Effector memory CD4-positive, alpha-beta T cell (primary cell): Measurements from ENCODE around the gene SLC49A3.

ENCODE experiments used
- DNase-seq, 3 donors: peaks; one replicate each; pipeline ENCODE4 v3.0.0-alpha.2; 2020
- H3K27ac ChIP-seq: 2 replicates; pipeline ENCODE4 v1.7.0; 2013; ENCODE audit warnings: mild to moderate bottlenecking, low read length, moderate library complexity; ENCODE audit not compliant: insufficient read depth, poor library complexity, severe bottlenecking
- H3K27me3 ChIP-seq: replicated peaks from 2 replicates; pipeline ENCODE4 v1.7.0; 2013; ENCODE audit warnings: mild to moderate bottlenecking, low read length; ENCODE audit not compliant: insufficient read depth, control insufficient read depth, poor library complexity, severe bottlenecking
- H3K36me3 ChIP-seq: 2 replicates; pipeline ENCODE4 v1.7.0; 2013; ENCODE audit warnings: mild to moderate bottlenecking, low read length, moderate library complexity; ENCODE audit not compliant: control insufficient read depth, insufficient read depth
- H3K4me1 ChIP-seq: 2 replicates; pipeline ENCODE4 v1.7.0; 2013; ENCODE audit warnings: low read length, mild to moderate bottlenecking; ENCODE audit not compliant: control insufficient read depth, insufficient read depth, poor library complexity, severe bottlenecking
- H3K4me3 ChIP-seq: 2 replicates; pipeline ENCODE4 v1.7.0; 2013; ENCODE audit warnings: low read length, low read depth, mild to moderate bottlenecking; ENCODE audit not compliant: insufficient read depth, poor library complexity, severe bottlenecking
- H3K9me3 ChIP-seq: 2 replicates; pipeline ENCODE4 v1.7.0; 2013; ENCODE audit warnings: mild to moderate bottlenecking, low read length, moderate library complexity; ENCODE audit not compliant: control insufficient read depth

SLC49A3 gene

GRCh38 chr4:660401-660800, 28.6 kb downstream of the SLC49A3 start:
- no peak overlapping the region for H3K27ac ChIP-seq
- no peak for DNase-seq
- H3K27me3 ChIP-seq: no peaks in the 10 kb centered on the region
- no peak overlapping the region for H3K4me3 ChIP-seq
- no peaks in the 10 kb centered on the region for H3K9me3 ChIP-seq
- no peaks in the 10 kb centered on the region for H3K36me3 ChIP-seq
- peaks cover 18% of the 10 kb centered on the region for H3K4me1 ChIP-seq

- no peak overlapping the region for H3K27ac ChIP-seq
- no peak overlapping the region for H3K4me3 ChIP-seq
- H3K36me3 ChIP-seq: no peaks in the 10 kb centered on the region
- H3K4me1 ChIP-seq: peaks cover 16% of the 10 kb centered on the region
- DNase-seq: no peak
- no peaks in the 10 kb centered on the region for H3K9me3 ChIP-seq
- no peaks in the 10 kb centered on the region for H3K27me3 ChIP-seq
These were observed 29.1 kb downstream of the SLC49A3 start for GRCh38 chr4:659851-660250.

- H3K4me3 ChIP-seq: no peak overlapping the region
- no peak overlapping the region for H3K27ac ChIP-seq
- DNase-seq: no peak
- no peaks in the 10 kb centered on the region for H3K27me3 ChIP-seq
- H3K36me3 ChIP-seq: no peaks in the 10 kb centered on the region
- peaks cover 9% of the 10 kb centered on the region for H3K4me1 ChIP-seq
- no peaks in the 10 kb centered on the region for H3K9me3 ChIP-seq
These were observed 30.0 kb downstream of the SLC49A3 start for GRCh38 chr4:658681-659667.

- H3K9me3 ChIP-seq: no peaks in the 10 kb centered on the region
- no peak for DNase-seq
- no peak overlapping the region for H3K4me3 ChIP-seq
- no peak overlapping the region for H3K27ac ChIP-seq
- H3K4me1 ChIP-seq: peaks cover 4% of the 10 kb centered on the region
- H3K27me3 ChIP-seq: no peaks in the 10 kb centered on the region
- H3K36me3 ChIP-seq: no peaks in the 10 kb centered on the region
These were observed 30.9 kb downstream of the SLC49A3 start for GRCh38 chr4:657834-658667.

GRCh38 chr4:657338-657833, 31.6 kb downstream of the SLC49A3 start:
- no peak for DNase-seq
- H3K4me1 ChIP-seq: peaks cover 3% of the 10 kb centered on the region
- H3K36me3 ChIP-seq: no peaks in the 10 kb centered on the region
- no peaks in the 10 kb centered on the region for H3K27me3 ChIP-seq
- no peaks in the 10 kb centered on the region for H3K9me3 ChIP-seq
- H3K4me3 ChIP-seq: no peak overlapping the region
- no peak overlapping the region for H3K27ac ChIP-seq

GRCh38 chr4:656436-657337, 32.3 kb downstream of the SLC49A3 start:
- H3K4me3 ChIP-seq: no peak overlapping the region
- DNase-seq: no peak

GRCh38 chr4:655464-656151, 33.3 kb downstream of the SLC49A3 start:
- no peaks in the 10 kb centered on the region for H3K36me3 ChIP-seq
- no peak for DNase-seq
- H3K4me1 ChIP-seq: peaks cover 3% of the 10 kb centered on the region
- no peaks in the 10 kb centered on the region for H3K9me3 ChIP-seq
- H3K27ac ChIP-seq: no peak overlapping the region
- no peaks in the 10 kb centered on the region for H3K27me3 ChIP-seq
- no peak overlapping the region for H3K4me3 ChIP-seq

More at GRCh38 chr4:656436-657337, 32.3 kb downstream of the SLC49A3 start:
- Histone ChIP-seq H3K27ac (no peak overlapping the region), H3K27me3 (no peaks in the 10 kb centered on the region), H3K4me1 (peaks cover 3% of the 10 kb centered on the region), H3K36me3 (no peaks in the 10 kb centered on the region), H3K9me3 (no peaks in the 10 kb centered on the region)

GRCh38 chr4:654871-655463, 34.0 kb downstream of the SLC49A3 start:
- H3K27me3 ChIP-seq: no peaks in the 10 kb centered on the region
- no peak for DNase-seq

GRCh38 chr4:654503-654845, 34.5 kb downstream of the SLC49A3 start:
- no peaks in the 10 kb centered on the region for H3K9me3 ChIP-seq
- H3K4me3 ChIP-seq: no peak overlapping the region
- no peaks in the 10 kb centered on the region for H3K27me3 ChIP-seq
- no peaks in the 10 kb centered on the region for H3K36me3 ChIP-seq
- H3K27ac ChIP-seq: no peak overlapping the region
- H3K4me1 ChIP-seq: peaks cover 3% of the 10 kb centered on the region
- no peak for DNase-seq

More at GRCh38 chr4:654871-655463, 34.0 kb downstream of the SLC49A3 start:
- no peak overlapping the region for H3K4me3 ChIP-seq
- no peaks in the 10 kb centered on the region for H3K36me3 ChIP-seq
- H3K4me1 ChIP-seq: peaks cover 3% of the 10 kb centered on the region
- no peak overlapping the region for H3K27ac ChIP-seq
- no peaks in the 10 kb centered on the region for H3K9me3 ChIP-seq
